Measurements from ENCODE around the gene NOP10. TPM values are rescaled to one million over a fixed set of nuclear protein-coding genes. Genes with fewer than 3 reads are reported as not detected.

The NOP10 gene
- total RNA-seq, 1 experiment from 2014 or later = 235 TPM

GRCh38 chr15:34373951-34374350, 31.0 kb upstream of the NOP10 start:
- H3K9ac ChIP-seq (ENCODE audit: extremely low read depth, insufficient read length, low read length) = no peak overlapping the region

More at GRCh38 chr15:34373951-34374350, 31.0 kb upstream of the NOP10 start:
- no peak overlapping the region for H2AK5ac ChIP-seq (ENCODE audit: insufficient read length, low read length)
- no peaks in the 10 kb centered on the region for H3K23me2 ChIP-seq (ENCODE audit: insufficient read length, low read depth, low read length, poor library complexity, severe bottlenecking)
- no peak for TF ChIP-seq CTCF (conservative IDR thresholded peaks at IDR 0.05)
- no peaks in the 10 kb centered on the region for H3K79me2 ChIP-seq (ENCODE audit: insufficient read depth, low read length)
- H2AFZ ChIP-seq (ENCODE audit: low read length) = no peak overlapping the region
- no peaks in the 10 kb centered on the region for H3K9me3 ChIP-seq (ENCODE audit: control insufficient read depth, low read depth, low read length)
- H3K27ac ChIP-seq (ENCODE audit: insufficient read length, low read depth, low read length) = no peak overlapping the region
- no peak overlapping the region for H4K5ac ChIP-seq (ENCODE audit: insufficient read length, low read depth, low read length)
- H3K23ac ChIP-seq (ENCODE audit: insufficient read length, low read depth, low read length) = no peak overlapping the region
- no peak for DNase-seq
- no peak overlapping the region for H2BK5ac ChIP-seq (ENCODE audit: insufficient read length, low read length)
- H3K79me1 ChIP-seq (ENCODE audit: insufficient read depth, low read depth, low read length, poor library complexity, severe bottlenecking) = no peaks in the 10 kb centered on the region
- Mint-ChIP-seq H3K4me3 (no peak overlapping the region), H3K4me1 (peaks cover 11 to 18% of the 10 kb centered on the region in 2 experiments), H3K27me3 (ENCODE audit: low read depth) (peaks cover 13% of the 10 kb centered on the region), H3K36me3 (ENCODE audit: insufficient read depth in 1 of 3, low read depth in 3 of 3) (peaks cover 6 to 19% (median 16%) of the 10 kb centered on the region in 3 experiments; a peak in 5 of 7 replicates), H3K9me3 (peaks cover 20 to 26% of the 10 kb centered on the region in 2 experiments), H3K27ac (no peak overlapping the region)
- no peak overlapping the region for H3K18ac ChIP-seq (ENCODE audit: insufficient read length, low read depth, low read length)
- H3K4me1 ChIP-seq (ENCODE audit: insufficient read depth, low read length) = no peaks in the 10 kb centered on the region
- no peak overlapping the region for H3K14ac ChIP-seq (ENCODE audit: insufficient read depth, low read length)
- H2BK20ac ChIP-seq (ENCODE audit: low read depth, low read length, poor library complexity, severe bottlenecking) = no peak overlapping the region
- no CpG with 5 or more reads among the region's 8 CpGs for WGBS (ENCODE audit: extremely low coverage, insufficient read length, low lambda C conversion rate)
- H3K4ac ChIP-seq (ENCODE audit: low read depth, low read length) = no peak overlapping the region
- H3K56ac ChIP-seq (ENCODE audit: insufficient read length, low read depth, low read length) = no peak overlapping the region
- H2BK15ac ChIP-seq (ENCODE audit: low read depth, low read length) = no peak overlapping the region
- no peak overlapping the region for H3T11ph ChIP-seq (ENCODE audit: low read length)
- no peak overlapping the region for H4K91ac ChIP-seq (ENCODE audit: insufficient read length, low read depth, low read length)
- H3K4me2 ChIP-seq (ENCODE audit: insufficient read depth, insufficient read length, low read length) = no peak overlapping the region
- H3K27me3 ChIP-seq (ENCODE audit: insufficient read depth, low read length) = no peaks in the 10 kb centered on the region
- H2BK120ac ChIP-seq (ENCODE audit: low read depth, low read length, poor library complexity, severe bottlenecking) = no peak overlapping the region
- no peak overlapping the region for H2BK12ac ChIP-seq (ENCODE audit: insufficient read length, low read depth, low read length)
- no peak overlapping the region for H4K8ac ChIP-seq (replicated peaks; ENCODE audit: insufficient read length, low read depth, low read length)
- no peaks in the 10 kb centered on the region for H4K20me1 ChIP-seq (ENCODE audit: control insufficient read depth, insufficient read depth, insufficient read length)
